ENCODE results near the gene FOXP1.

- no peak for TF ChIP-seq POLR2A (IDR thresholded peaks at IDR 0.05)
- no peak for TF ChIP-seq CTCF (IDR thresholded peaks at IDR 0.05 in 4 of 5, conservative IDR thresholded peaks at IDR 0.05 in 1 of 5)
Measured at GRCh38 chr3:71399478-71399877, 184.1 kb downstream of the FOXP1 start.
